NCI-H526 treated with DMSO at 0.1 percent for 48 hours (cell line): ENCODE data around the gene SGSM1.

Experiments
- DNase-seq: peaks from one replicate; lab custom pipeline; 2025; lab: John Stamatoyannopoulos, UW

The SGSM1 gene

GRCh38 chr22:24805790-24806662 lies at the start of gene SGSM1:
Gene SGSM1 (plus strand): TSS chr22:24806211. CDS start chr22:24806326, 115 bp downstream.
- peak; percentile 55 for DNase-seq

DNA sequence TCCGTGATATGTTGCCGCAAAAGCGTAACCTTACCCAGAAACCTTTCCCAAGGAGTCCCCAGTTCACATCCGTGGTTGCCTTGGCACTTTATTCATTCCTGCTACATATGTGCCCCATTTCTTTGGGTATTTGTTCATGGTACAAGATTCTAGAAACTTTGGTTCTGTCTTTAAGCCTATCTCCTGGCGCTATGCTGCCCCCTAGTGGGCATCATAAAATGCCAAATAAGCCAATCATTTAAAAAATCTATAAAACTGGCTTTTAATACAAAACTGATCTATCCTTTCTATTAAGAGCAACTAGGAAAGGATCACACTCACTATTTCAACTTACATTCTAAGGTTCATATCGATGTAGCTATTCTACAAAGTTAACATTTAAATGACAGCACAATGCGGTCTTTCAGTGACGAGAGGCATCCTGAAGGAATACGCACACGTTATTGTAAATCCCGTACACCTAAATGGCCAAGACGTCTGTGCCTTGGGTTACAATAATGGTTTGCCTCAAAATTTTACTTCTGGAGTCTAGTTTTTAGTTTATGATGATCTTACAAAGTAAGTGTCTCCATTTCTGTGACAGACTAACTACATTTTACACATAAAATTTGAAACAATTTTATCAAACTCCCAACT lies 47.7 kb upstream of the SGSM1 start:
- DNase-seq, result no peak

- no peak for DNase-seq
Observed at GRCh38 chr22:24759765-24760164, 46.2 kb upstream of the SGSM1 start.

DNA sequence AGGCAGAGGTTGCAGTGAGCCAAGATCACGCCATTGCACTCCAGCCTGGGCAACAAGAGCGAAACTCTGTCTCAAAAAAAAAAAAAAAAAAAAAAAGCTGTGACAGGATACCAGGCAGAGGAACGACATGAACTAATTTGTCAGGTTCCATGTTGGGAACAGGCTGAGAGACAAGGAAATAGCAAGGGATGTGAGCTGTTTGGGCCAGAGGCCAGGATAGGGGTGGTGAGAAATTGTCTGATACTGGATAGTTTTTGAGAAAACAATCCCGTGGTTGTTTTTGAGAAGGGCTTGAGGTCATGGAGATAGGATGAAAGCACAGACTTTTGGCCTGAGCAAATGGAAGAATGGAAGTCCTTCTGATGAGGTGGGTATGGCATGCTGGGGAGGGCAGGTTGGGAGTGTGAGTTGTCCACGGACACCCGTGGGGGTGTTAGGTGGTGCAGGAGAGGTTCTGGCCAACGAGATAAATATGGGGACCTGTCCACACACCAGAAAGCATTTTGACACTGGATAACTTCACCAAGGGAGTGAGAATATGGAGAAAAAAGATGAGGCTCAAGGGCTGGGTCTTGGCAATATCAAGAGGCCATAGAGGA lies 45.2 kb upstream of the SGSM1 start:
- no peak for DNase-seq

GRCh38 chr22:24761888-24762675 lies 43.9 kb upstream of the SGSM1 start:
- DNase-seq, result no peak

DNA sequence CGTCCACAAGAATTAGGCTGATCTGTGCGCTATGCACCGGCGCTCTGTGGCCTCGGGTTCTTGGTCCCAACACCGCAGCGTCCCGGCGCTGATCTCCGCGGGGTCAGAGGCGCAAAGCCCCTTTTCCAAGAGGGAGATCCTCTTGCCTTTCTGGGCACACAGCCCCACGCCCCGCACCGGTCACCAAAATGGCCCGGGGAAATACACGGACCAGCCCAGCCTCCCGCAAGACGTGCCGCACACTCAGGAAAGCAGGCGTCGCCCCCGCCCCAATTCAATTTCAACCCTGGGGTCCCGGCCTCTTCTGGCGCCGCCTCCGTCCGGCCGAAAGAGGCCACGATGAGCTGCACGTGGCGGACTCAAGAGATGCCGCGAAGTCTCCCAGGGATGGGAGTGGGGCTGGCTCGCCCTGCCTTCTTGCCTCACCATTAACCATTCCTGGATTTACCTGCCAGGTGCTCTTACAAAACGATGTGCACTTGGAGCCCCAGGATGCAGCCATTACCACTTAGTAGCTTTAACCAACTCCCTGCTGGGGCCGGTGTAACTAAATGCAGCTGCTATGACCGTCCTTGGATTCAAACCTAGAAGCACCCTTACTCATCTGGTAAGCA lies 42.0 kb upstream of the SGSM1 start:
- DNase-seq, result no peak

DNA sequence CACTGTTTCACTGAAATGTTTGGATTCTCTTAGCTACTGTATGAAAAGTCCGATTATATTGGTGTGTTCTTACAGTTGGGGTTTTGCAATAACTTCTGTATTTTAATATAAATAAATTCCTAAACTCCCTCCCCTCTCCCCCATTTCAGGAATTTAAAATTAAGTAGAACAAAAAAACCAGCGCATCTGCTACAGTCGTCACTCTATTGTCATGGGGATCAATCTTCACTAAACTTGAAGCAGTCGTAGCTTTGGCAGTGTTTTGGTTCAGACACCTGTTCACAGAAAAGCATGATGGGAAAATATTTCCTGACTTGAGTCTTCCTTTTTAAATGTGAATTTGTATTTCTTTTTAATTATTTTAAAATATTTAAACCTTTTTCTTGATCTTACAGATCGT lies 40.8 kb upstream of the SGSM1 start:
- no peak for DNase-seq

DNA sequence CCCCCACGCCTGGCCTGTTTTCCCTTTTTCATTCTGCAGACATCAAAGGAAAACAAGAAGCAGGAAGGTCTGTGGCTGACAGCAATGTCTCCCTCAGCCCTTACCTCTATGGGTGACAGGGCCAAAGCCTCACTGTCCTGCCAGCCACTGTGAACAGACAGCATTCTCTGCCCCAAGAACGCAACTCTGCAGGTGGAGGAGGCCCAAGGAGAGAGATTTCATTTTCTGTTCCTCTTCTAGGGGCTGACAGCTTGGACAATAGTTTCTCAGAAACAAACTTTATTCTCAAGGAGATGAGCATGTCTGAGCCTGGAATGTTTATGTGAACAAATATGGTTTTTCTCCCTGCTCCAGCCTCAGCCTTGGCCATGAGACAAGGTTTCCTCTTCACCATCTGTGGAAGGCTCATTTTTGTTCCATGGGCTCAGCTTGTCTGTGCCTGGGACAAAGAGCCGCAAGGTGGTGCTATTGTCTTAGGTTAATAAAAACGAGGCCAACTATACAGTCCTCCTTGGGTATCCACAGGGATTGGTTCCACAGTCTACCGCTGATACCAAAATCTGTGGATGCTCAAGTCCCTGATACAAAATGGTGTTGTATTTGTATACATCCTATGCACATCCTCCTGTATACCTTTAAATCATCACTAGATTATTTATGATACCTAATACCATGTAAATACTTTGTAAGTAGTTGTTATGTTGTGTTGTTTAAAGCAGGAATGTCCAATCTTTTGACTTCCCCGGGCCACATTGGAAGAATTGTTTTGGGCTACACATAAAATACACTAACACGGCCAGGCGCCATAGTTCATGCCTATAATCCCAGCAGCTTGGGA lies 37.3 kb upstream of the SGSM1 start:
- peak; percentile 24 for DNase-seq

DNA sequence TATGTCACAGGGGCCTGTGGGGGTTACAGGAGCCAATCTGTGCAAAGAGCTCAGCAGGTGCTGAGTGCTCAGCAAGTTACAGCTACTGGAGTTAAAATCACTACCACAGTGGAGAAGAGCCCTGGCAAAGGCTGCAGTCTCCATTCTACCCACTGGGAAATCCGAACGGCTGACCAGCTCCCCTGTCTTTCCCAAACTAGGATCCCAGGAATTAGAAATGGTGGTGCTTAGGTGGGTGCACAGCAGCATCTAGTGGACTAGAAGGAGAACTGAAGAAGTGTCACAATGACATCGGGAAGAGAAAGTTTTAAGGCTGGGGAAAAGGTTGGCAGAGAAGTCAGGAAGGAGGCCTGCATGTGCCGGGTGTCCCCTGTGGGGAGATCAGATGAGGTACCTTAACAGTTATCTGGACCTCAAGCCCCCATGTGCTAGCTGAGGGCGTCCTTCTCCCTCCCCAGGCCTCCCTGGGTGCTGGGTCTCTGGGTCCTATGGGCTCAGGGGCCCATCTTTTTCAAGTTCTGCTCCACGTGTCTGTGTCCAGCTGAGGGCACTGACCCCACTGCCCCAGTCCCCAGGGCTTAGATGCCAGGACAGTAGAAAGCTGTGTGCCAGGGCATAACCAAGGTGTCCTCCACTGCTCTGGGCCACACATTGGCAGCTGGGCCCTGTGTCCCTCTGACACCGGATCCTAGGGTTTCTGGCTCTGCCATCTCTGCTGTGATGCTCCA lies 33.4 kb upstream of the SGSM1 start:
- peak; percentile 14 for DNase-seq

DNA sequence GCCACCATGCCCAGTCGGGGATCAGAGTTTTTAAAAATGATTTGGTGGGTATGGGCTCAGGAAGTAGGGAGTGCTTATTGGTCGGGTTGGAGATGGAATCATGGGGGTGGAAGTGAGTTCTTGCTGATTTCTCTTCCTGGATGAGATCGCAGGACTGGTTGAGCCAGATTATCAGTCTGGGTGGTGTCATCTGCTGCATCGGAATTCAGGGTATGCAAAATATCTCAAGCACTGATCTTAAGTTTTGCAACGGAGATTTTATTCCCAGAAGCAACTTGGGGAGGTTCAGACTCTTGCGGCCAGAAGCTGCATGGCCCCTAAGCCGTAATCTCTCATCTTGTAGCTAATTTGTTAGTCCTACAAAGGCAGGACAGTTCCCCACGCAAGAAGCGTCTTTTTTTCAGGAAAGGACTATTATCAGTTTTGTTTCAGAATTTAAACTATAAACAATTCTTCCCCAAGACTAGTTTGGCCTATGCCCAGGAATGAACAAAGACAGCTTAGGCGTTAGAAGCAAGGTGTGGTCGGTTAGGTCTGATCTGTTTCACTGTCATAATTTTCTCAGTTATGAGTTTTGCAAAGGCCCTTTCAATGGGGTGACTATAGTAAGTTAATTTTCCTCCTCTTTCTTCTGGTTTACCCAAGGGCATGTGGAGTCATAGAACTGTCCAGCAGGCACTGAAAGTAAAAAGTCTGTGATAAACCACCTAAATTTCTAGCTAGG lies 30.1 kb upstream of the SGSM1 start:
- no peak for DNase-seq

DNA sequence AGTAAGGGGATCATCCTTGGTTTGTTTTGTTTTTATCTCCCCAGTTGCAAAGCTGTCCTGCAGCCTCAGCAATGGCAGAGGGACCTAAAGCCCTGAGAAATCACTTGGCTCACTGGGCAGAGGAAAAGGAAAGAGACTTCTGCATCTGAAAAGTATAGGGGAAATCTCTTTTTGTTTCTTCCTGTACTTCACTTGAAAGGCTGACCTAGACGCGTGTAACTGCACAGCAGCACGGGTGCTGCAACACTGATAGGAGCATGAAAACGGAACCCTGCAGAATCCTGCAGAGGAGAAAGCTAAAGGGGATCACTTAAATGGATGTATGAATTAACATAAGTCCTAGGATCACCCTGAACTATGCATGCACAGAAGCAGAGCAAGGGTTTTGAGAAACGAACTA lies 29.5 kb upstream of the SGSM1 start:
- no peak for DNase-seq

DNA sequence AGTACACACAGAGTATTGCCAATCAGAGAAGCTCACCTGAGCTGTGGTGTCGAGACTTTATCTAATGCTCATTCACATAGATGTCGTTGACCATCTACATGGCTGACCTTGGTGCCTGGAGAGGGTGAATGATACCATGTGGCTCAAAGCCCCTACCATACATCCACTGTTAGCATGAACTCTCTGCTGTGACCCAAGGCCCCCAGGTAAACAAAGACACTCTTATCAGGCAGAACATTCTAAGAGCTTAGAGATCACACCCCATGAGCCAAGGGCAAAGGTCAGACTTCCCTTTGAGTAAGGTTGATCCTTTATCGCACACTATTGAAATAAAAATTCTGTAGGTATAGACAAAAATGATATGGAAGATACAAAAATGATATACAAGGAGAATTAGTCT lies 16.5 kb upstream of the SGSM1 start:
- DNase-seq, result no peak

GRCh38 chr22:24791362-24791761 lies 14.6 kb upstream of the SGSM1 start:
- no peak for DNase-seq

DNA sequence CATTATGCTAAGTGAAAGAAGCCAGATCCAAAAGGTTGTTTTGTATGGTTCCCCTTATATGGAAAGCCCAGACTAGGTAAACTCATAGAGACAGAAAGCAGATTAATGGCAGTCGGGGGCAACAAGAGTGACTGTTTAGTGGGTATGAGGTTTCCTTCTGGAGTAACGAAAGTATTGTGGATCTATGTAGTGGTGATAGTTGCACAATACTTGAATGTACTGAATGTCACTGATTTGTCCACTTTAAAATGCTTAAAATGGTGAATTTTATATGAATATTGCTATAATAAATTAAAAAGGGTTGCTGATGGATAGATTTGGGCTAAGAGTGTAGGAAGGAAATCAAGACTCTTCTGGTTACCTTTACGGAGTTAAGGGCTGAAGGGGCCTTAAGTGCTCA lies 10.0 kb upstream of the SGSM1 start:
- no peak for DNase-seq

GRCh38 chr22:24796860-24797259 lies 9.2 kb upstream of the SGSM1 start:
- no peak for DNase-seq

DNA sequence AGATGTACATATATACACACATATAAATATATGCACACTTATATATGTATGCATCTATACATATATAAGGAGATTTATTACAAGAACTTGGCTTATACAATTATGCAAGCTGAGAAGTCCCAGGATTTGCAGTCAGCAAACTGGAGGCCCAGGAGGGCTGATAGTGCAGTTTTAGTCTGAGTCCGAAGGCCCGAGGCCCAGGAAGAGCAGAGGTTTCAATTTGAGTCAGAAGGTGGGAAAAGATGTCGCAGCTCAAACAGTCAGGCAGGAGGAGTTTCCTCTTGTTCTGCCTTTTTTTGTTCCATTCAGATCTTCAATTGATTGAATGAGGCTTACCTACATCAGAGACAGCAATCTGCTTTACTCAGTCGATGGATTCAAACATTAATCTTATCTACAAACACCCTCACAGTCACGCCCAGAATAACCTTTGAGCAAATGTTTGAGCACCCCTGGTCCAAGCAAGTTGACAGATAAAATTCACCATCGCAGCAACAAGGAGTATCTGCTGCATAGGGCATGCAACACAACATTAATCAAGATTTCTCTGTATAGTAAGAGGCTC lies 4.0 kb upstream of the SGSM1 start:
- no peak for DNase-seq

- DNase-seq, result no peak
Observed at GRCh38 chr22:24803064-24803542, 2.9 kb upstream of the SGSM1 start.

GRCh38 chr22:24806663-24807001 lies 621 bp downstream of the SGSM1 start:
- no peak for DNase-seq

- DNase-seq, result no peak
Observed at GRCh38 chr22:24807284-24807950, 1.4 kb downstream of the SGSM1 start.
